Measurements from ENCODE around the gene KCMF1.

- TF ChIP-seq RFX5 (IDR thresholded peaks at IDR 0.05; ENCODE audit: low read depth, low read length) (no peak), THRA (IDR thresholded peaks at IDR 0.05) (no peak), CHD2 (IDR thresholded peaks at IDR 0.05; ENCODE audit: low read depth, low read length) (no peak), ZNF134 (CRISPR knock-in tag; conservative IDR thresholded peaks at IDR 0.05) (no peak), HDAC3 (IDR thresholded peaks at IDR 0.05; ENCODE audit: borderline replicate concordance, partially characterized antibody) (no peak), MAFK (IDR thresholded peaks at IDR 0.05; ENCODE audit: low read length) (no peak), ZNF699 (CRISPR knock-in tag; IDR thresholded peaks at IDR 0.05; ENCODE audit: insufficient replicate concordance) (no peak)
- TF ChIP-seq, protein P1, sequence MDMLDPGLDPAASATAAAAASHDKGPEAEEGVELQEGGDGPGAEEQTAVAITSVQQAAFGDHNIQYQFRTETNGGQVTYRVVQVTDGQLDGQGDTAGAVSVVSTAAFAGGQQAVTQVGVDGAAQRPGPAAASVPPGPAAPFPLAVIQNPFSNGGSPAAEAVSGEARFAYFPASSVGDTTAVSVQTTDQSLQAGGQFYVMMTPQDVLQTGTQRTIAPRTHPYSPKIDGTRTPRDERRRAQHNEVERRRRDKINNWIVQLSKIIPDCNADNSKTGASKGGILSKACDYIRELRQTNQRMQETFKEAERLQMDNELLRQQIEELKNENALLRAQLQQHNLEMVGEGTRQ (CRISPR knock-in tag; IDR thresholded peaks at IDR 0.05), result no peak
- TF ChIP-seq, protein P2, sequence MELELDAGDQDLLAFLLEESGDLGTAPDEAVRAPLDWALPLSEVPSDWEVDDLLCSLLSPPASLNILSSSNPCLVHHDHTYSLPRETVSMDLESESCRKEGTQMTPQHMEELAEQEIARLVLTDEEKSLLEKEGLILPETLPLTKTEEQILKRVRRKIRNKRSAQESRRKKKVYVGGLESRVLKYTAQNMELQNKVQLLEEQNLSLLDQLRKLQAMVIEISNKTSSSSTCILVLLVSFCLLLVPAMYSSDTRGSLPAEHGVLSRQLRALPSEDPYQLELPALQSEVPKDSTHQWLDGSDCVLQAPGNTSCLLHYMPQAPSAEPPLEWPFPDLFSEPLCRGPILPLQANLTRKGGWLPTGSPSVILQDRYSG (tag; conservative IDR thresholded peaks at IDR 0.05; ENCODE audit: low read depth), result no peak
Measured at GRCh38 chr2:85037622-85038021, 66.7 kb downstream of the KCMF1 start.

All from K562 (cell line).